Measurements from ENCODE around the gene ZNF124.

DNA sequence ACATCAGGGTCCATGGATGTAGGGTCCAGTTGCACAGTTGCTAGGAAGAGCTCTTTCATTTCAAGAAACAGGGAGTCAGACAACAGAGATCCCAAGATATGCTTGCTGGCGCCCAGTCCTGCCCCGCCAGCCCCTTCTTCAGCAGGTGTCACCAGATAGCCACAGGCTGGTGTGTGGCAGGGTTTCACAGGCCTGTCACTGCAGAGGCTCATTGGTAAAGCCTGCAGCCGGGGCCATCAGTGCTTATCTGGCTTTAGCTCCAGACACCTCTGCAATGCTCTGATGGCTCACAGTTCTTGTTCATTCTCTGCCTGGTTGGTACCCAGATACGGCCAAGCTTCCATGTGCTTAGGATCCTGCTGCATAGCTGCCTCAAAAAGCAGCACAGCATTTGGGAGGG is 12.4 kb upstream of the ZNF124 start:
- TF ChIP-seq, protein P1, sequence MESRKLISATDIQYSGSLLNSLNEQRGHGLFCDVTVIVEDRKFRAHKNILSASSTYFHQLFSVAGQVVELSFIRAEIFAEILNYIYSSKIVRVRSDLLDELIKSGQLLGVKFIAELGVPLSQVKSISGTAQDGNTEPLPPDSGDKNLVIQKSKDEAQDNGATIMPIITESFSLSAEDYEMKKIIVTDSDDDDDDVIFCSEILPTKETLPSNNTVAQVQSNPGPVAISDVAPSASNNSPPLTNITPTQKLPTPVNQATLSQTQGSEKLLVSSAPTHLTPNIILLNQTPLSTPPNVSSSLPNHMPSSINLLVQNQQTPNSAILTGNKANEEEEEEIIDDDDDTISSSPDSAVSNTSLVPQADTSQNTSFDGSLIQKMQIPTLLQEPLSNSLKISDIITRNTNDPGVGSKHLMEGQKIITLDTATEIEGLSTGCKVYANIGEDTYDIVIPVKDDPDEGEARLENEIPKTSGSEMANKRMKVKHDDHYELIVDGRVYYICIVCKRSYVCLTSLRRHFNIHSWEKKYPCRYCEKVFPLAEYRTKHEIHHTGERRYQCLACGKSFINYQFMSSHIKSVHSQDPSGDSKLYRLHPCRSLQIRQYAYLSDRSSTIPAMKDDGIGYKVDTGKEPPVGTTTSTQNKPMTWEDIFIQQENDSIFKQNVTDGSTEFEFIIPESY (IDR thresholded peaks at IDR 0.05; ENCODE audit: extremely low read depth, insufficient replicate concordance, low read length): no peak
- TF ChIP-seq, protein P2, sequence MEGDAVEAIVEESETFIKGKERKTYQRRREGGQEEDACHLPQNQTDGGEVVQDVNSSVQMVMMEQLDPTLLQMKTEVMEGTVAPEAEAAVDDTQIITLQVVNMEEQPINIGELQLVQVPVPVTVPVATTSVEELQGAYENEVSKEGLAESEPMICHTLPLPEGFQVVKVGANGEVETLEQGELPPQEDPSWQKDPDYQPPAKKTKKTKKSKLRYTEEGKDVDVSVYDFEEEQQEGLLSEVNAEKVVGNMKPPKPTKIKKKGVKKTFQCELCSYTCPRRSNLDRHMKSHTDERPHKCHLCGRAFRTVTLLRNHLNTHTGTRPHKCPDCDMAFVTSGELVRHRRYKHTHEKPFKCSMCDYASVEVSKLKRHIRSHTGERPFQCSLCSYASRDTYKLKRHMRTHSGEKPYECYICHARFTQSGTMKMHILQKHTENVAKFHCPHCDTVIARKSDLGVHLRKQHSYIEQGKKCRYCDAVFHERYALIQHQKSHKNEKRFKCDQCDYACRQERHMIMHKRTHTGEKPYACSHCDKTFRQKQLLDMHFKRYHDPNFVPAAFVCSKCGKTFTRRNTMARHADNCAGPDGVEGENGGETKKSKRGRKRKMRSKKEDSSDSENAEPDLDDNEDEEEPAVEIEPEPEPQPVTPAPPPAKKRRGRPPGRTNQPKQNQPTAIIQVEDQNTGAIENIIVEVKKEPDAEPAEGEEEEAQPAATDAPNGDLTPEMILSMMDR (IDR thresholded peaks at IDR 0.05 in 2 of 3, conservative IDR thresholded peaks at IDR 0.05 in 1 of 3; ENCODE audit: borderline replicate concordance in 1 of 3, insufficient read depth in 1 of 3, low read depth in 2 of 3, low read length in 2 of 3): no peak
- TF ChIP-seq, protein P3, sequence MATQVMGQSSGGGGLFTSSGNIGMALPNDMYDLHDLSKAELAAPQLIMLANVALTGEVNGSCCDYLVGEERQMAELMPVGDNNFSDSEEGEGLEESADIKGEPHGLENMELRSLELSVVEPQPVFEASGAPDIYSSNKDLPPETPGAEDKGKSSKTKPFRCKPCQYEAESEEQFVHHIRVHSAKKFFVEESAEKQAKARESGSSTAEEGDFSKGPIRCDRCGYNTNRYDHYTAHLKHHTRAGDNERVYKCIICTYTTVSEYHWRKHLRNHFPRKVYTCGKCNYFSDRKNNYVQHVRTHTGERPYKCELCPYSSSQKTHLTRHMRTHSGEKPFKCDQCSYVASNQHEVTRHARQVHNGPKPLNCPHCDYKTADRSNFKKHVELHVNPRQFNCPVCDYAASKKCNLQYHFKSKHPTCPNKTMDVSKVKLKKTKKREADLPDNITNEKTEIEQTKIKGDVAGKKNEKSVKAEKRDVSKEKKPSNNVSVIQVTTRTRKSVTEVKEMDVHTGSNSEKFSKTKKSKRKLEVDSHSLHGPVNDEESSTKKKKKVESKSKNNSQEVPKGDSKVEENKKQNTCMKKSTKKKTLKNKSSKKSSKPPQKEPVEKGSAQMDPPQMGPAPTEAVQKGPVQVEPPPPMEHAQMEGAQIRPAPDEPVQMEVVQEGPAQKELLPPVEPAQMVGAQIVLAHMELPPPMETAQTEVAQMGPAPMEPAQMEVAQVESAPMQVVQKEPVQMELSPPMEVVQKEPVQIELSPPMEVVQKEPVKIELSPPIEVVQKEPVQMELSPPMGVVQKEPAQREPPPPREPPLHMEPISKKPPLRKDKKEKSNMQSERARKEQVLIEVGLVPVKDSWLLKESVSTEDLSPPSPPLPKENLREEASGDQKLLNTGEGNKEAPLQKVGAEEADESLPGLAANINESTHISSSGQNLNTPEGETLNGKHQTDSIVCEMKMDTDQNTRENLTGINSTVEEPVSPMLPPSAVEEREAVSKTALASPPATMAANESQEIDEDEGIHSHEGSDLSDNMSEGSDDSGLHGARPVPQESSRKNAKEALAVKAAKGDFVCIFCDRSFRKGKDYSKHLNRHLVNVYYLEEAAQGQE (IDR thresholded peaks at IDR 0.05; ENCODE audit: low read depth): no peak
